SK-N-SH (cell line): ENCODE results near the gene ETS1.

Experiments used
- POLR2AphosphoS5 ChIP-seq: IDR thresholded peaks from 2 replicates; pipeline ENCODE4 v1.6.1; 2012; ENCODE audit warnings: low read depth, low read length
- RAD21 ChIP-seq: IDR thresholded peaks from 2 replicates; pipeline ENCODE4 v1.6.1; 2012; ENCODE audit warnings: mild to moderate bottlenecking, low read length
- RCOR1 ChIP-seq: fragments of 150-350 bp; IDR thresholded peaks from 2 replicates; pipeline ENCODE4 v1.6.1; 2017; ENCODE audit warnings: antibody characterized with exemption, low read length
- RFX5 ChIP-seq: IDR thresholded peaks from 2 replicates; pipeline ENCODE4 v1.6.1; 2012; ENCODE audit warnings: mild to moderate bottlenecking, improper control_type of control experiment, low read length
- YY1 ChIP-seq: IDR thresholded peaks from 2 replicates; pipeline ENCODE4 v1.4.0; 2012; ENCODE audit warnings: low read depth, mild to moderate bottlenecking
- TF ChIP-seq, protein P1 (sequence below): fragments of 200-600 bp; sonication (generic); IDR thresholded peaks from 2 replicates; pipeline ENCODE4 v1.6.1; 2017; ENCODE audit warnings: antibody characterized with exemption, mild to moderate bottlenecking, moderate library complexity
- TF ChIP-seq, protein P2 (sequence below): IDR thresholded peaks from 2 replicates; pipeline ENCODE4 v1.4.0; 2012; ENCODE audit warnings: low read depth

DNA sequence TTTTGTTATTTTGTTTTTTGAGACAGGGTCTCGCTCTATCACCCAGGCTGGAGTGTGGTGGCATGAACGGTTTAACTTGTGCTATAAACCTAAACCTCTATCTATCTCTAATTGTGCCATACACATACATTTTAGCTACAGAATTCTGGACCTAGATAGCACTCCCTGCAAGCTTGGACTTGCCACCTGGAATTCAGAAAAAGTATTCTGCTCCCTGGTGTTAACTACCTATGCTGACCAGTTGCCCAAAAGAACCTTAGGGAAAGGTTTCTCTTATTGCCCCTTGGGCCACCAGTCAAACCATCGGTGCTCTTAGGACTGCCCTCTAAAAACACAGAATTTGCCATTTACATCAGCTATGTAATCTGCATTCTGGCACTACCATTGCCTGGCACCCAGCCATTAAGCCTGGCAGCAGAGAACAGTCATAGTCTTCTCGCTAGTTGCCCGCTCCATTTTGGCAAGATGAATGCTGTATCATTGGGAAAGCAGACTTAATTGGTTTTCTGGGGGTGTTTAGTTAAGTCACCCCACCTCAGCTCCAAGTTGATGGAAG, 55.3 kb downstream of the ETS1 start:
- TF ChIP-seq RFX5 (no peak), POLR2AphosphoS5 (no peak), YY1 (no peak), RCOR1 (no peak), RAD21 (no peak)
- TF ChIP-seq, protein P1, sequence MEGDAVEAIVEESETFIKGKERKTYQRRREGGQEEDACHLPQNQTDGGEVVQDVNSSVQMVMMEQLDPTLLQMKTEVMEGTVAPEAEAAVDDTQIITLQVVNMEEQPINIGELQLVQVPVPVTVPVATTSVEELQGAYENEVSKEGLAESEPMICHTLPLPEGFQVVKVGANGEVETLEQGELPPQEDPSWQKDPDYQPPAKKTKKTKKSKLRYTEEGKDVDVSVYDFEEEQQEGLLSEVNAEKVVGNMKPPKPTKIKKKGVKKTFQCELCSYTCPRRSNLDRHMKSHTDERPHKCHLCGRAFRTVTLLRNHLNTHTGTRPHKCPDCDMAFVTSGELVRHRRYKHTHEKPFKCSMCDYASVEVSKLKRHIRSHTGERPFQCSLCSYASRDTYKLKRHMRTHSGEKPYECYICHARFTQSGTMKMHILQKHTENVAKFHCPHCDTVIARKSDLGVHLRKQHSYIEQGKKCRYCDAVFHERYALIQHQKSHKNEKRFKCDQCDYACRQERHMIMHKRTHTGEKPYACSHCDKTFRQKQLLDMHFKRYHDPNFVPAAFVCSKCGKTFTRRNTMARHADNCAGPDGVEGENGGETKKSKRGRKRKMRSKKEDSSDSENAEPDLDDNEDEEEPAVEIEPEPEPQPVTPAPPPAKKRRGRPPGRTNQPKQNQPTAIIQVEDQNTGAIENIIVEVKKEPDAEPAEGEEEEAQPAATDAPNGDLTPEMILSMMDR = no peak
- TF ChIP-seq, protein P2, sequence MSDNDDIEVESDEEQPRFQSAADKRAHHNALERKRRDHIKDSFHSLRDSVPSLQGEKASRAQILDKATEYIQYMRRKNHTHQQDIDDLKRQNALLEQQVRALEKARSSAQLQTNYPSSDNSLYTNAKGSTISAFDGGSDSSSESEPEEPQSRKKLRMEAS = no peak
